A172 (cell line): ENCODE measurements around the gene SH2D6. TPM values are rescaled to one million over a fixed set of nuclear protein-coding genes. Genes with fewer than 3 reads are reported as not detected.

ENCODE experiments used
- DNase-seq: peaks from one replicate; pipeline ENCODE4 v3.0.0-alpha.2; 2015; ENCODE audit warnings: low spot score
- total RNA-seq: library from RNA; depleted of rRNA; stranded (reverse); fragments of >200 nt; shearing (Covaris generic); gene quantifications from 2 replicates; pipeline ENCODE4 v1.2.3, GENCODE V29; 2014

SH2D6 gene
- total RNA-seq, 1 experiment from 2014 or later: 1.0 TPM

DNA sequence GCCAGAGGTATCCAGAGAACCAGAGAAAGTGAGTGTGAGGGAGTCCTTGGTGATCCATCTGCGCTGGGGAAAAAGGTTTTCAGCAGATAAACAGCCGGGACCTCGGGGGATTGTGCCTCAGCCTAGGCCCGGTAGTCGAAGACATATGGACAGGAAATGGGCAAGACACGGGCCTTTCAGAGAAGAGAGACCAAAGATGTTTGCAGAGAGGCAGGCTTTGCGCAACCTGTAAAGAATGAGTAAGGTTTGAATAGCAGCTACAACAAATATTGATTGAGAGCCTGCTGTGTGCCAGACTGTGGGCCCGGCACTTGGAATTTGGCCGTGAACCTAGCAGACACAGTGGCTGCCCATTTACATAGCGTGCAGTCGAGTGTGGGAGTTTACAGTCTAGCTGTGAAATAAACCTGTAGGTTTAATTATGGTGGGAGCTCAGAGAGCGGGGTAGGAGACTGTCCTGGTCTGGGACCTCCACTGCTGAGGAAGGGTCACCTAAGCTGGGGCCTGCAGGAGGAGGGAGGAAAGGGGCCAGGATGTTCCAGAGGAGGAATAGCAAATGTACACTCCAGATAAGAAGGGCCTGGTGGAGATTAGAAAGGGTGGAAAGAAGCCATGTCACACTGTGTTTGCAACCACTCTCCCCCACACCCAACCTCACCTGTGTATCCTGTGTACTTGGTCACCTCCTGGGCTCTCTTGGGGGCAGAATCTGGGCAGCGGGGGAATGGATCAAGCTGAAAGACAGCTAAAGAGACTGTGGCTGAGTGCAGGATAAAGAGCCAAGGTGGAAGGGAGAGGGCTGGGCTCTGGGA lies 3.0 kb downstream of the SH2D6 start:
- no peak for DNase-seq

GRCh38 chr2:85422072-85422457 lies 3.6 kb downstream of the SH2D6 start:
- no peak for DNase-seq

DNA sequence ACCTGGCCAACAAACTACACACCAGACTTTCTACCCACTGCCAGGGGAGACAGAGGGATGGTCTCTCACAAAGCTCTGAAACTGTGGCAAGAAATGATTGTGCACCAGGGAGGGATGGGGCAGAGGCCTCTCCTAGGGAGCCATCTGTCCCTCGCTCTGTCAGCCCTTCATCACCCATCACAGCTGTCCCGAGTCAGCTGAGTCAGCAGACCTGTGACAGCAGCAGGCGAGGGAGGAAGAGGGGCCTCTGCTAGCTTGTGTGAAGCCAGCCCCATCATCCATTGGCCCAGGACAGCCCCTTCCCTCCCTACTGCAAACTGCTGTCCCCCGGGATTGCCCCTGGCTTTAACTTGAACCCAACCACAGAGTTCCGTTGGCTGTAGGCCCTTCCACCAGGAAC lies 5.0 kb downstream of the SH2D6 start:
- DNase-seq: no peak

DNA sequence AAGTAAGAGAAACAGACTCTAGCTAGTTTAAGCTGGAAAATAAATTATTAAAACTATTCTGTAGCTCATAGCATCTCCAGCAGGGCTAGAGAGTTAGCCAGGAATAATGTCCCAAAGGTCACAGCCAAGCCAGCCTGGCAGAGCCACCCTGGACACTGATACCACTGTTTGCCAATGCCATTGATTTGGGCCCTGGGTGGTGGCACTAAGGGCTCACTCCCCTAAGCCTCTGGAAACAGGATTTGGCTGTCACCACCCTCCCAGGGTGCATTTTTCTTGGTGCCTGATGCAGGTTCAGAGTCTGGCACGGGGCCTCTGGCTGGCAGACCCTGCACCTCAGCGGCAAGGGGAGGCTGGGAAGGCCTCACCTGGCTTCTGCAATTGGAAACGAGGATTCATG lies 7.1 kb downstream of the SH2D6 start:
- no peak for DNase-seq

DNA sequence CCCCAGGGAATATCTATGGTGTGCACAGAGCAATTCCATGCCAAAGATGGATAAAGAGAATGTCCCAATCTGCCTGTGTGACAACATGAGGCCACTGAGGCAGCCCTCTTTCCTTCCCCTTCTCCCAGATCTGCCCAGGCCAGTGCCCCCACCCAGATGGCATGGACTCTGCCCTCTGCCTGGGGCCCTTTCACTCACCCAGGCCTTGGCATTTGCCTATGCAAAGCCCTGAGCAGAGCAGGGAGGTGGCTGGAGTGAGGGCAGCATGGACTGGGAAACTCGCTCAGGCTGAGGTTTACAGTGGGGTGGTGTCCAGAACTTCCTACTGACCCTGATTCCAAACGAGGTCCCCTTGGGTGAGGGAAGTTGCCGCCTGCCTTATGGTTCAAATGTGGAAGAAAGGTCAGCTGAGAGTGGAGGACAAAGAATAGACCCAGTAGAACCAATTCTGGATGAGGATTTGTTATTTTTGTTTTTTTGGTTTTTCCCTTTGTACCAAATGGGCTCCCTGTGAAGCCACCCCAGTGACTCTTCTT lies 8.9 kb downstream of the SH2D6 start:
- DNase-seq: no peak

DNA sequence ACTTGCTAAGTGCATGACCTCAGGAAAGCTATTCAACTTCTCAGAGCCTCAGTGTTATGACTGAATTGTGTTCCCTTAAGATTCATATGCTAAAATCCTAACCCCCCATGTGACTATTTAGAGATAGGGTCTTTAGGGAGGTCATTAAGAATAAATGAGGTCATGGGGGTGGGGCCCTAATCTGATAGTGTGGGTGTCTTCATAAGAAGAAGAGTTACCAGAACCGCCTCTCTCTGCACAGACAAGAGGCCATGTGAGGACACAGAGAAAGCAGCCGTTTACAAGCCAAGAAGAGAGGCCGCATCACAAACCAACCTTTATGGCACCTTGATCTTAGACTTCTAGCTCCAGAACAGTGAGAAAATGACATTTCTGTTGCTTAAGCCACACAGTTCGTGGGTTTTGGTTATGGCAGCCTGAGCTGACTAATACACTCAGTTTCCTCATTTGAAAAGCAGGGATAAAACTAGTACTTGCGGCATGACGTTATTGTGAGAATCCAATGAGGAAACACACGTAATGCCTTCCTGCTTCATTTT lies 9.9 kb downstream of the SH2D6 start:
- DNase-seq: no peak

- no peak for DNase-seq
Observed at GRCh38 chr2:85429213-85429923, 10.9 kb downstream of the SH2D6 start.

DNA sequence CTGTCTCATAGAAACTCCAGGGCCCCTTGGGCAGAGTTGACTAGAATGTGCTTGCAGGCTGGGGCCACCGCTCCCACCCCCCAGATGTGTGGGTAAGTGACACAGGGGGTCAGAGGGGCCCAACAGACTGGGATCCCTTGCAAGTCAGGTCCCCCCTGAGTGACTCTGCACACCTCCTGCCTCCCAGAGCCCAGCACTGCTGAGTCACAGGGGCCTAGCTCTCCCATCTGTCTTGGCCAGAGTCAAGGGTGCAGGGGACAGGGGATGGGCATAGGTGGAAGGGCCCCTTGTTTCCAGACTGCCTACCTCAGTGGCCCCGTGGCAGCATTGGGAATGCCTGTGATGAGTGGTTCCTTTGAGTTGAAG lies 11.4 kb downstream of the SH2D6 start:
- DNase-seq: no peak

DNA sequence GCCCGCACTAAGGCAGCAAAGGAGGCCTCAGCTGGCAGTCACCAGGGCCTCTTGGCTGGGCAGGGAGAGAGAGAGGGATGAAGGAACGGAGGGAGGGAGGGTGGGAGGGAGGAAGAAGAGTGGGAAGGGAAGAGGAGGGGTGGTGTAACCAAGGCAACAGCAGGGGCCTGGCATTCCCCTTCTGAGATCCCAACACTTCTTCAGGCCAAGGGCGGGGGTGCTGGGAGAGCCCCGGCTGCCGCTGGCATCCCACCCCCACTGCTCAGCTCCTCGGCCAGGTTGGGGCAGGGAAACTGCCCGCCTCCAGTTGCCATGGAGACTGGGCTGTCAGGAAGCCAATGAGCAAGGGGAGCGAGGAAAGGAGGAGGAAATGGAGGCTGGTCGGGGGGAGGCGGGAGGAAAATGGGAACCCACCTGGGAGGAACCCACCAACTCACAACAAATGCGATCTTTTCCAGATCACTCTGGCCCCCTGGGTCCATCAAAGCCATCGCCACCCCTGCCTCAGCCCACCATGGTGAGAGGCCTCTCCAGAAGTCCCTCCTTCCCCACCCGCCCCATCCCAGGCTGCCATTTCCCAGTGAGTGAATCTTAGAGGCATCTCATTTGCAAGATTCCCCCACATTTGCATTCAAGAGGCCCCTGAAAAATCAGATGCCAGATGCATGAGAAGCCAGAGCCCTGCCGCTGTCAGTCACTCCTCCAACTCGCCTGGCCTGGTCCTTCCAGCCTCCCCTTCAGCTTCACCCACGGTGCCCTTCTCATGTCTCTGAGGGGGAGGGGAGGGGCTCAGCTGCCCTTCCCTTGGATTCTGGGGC lies 12.4 kb downstream of the SH2D6 start:
- DNase-seq: peak; percentile 46

- no peak for DNase-seq
Observed at GRCh38 chr2:85431570-85432205, 13.2 kb downstream of the SH2D6 start.

DNA sequence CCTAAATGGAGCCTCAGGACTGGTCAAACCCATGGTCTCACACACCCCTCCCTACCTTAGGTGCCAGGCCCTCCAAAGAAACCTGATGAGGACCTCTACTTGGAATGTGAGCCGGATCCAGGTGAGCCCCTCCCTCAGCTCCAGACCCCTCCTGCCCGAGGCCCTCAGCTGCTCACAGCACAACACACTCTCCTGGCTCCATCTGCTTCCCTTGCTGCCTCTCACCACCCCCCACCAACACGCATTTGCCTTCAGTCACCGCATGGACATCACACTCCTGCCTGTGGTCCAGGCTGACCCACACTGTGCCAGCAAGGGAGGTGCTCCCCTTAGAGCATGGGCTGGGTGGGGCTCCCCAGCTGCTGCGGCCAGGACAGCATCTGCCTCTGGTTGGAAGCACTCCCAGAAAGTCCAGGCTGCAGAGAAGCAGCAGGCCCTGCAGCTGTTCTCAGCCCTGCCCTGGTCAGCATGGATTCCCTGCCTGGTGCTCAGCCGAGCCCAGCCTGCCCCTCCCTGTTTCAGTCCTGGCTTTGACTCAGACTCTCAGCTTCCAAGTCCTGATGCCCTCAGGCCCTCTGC lies 15.1 kb downstream of the SH2D6 start:
- DNase-seq: peak; percentile 96

DNA sequence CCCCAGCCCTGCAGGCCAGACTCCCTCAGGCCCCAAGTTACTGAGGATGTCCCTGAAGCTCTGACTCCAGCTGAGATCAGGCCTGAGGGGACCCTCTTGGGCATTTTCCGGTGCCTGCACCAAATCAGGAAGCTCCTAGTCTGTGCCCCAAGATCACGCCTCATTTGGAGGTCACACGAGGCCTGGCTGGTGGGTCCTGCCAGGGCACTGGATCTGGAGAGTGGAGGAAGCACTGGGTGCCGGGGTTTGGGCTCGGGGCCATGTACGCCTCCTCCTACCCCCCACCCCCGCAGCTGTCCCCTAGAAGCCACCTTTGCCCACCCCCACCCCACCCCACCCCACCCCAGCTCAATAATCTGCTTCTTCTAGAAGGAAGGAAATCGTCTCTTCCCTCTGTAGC lies 16.2 kb downstream of the SH2D6 start:
- DNase-seq: no peak

DNA sequence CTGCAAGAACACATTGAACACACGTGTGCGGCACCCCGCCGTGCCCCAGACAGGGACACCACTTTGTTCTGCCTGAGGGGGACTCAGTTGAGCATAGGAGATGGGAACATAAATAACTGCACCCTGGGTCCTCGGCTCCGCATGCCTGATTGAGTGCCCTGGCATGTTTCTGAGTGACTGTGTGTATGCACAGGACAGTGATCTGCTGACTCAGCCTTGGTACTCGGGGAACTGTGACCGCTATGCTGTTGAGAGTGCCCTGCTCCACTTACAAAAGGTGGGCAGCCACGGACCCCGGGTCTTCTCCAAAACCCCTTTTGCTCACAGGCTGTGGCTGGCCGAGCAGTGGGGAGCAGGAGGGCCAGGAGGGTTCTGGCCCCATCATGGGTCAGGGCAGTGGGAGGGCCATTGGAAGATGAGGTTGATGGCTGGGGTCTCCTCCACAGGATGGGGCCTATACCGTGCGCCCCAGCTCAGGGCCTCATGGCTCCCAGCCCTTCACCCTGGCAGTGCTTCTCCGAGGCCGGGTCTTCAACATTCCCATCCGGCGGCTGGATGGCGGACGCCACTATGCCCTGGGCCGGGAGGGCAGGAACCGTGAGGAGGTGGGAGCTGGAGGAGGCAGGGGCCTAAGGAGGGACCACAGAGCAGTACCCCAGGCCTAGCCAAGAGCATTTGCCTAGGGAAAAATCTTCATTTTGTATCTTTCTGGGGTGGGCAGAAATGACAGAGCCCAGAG lies 16.9 kb downstream of the SH2D6 start:
- no peak for DNase-seq

DNA sequence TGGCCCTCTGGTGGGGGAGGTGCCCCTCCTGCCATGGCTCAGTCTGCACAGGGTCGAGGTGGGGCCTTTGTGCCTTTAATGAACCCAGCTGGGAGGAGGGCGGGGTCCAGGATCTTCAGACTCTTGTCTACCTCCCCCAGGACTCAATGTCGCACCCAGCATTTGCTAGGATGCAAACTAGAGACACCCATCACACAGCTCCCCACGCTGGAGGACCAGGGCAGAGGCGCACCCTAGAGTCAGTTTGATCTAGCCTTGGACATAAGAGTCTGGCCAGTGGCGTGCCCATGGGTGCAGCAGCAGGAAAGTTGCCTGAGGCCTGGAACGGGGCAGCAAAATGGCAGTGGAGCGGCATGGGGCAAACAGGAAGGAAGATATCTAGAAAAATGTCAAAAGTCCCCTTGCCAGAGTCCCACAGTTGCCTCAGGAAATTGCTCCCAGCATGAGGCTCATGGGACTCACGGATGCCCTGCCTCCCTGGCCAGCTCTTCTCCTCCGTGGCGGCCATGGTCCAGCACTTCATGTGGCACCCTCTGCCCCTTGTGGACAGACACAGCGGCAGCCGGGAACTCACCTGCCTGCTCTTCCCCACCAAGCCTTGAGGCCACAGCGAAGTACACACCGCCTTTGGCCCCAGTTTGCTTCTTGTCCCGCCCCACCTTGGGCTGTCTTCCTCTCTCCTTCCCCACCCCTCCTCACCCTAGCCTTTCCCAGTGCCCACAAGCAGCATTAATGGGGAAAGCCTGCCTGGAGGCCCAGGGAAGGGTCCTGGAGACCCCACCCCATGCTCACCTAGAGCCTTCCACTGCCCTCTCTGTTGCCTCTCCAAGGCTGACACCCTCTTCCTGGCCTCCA lies 17.7 kb downstream of the SH2D6 start:
- no peak for DNase-seq

DNA sequence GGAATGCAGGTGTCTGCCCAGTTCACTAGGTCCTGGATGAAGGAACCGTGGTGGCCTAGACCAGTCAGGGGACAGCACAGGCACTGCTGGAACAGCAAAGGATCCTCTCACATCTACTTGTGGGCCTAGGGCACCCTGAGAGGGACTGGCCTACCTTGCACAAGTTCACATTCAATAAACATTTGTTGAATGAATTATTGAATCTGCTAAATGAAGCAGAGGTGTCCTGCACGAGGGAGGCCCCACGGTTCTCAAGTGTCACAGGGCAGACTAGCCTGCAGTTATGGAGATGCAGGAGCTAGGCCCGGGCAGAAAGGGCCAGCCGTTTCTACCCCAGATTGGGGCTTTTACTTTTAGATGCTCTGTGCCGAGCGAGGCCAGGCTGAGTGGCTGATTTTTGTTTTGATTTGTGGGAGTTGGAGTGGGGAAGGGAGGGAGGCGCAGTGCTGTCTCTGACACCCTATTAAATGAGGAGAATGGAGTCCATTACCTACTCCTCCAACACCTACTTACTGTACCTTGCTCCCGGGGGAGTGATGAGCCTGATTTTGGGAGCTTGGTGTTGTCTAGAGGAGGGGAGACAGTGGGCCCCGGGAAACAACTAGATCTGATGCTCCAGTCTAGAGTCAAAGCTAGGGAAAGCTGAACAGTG lies 18.4 kb downstream of the SH2D6 start:
- DNase-seq: no peak

DNA sequence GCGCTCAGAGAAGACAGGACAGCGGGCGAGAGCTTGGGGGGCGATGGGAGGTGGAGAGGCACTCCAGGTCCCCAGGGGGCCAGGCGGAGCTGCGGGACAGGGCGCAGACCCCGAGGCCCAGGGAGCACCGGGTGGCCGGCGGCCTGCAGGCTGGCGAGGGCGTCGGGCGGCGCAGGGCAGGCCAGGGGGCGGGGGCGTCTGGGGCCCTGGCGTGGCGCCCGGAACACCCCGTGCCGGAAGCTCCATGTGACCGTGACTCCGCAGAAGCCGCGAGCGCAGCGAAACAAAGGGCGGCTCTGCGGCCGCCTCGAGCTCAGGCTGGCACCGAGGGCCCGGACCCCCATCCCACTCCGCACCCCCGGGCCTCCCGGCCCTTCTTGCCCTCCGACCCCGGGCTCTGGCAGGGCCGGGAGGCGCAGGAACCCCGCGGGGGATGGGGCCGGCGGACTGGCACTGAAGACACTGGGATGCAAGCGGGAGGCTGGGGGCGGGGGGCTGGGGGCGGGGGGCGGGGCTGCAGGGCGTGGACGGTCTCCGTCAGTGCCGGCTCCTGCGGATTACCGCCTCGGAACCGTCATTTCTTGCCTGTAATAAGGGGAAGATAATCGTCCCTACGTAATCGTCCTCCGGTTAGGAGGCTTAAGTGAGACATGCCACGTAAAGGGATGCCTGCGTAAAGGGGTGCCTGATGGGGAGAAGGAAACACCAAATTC lies 19.1 kb downstream of the SH2D6 start:
- DNase-seq: peak; percentile 69

- DNase-seq: no peak
Observed at GRCh38 chr2:85438201-85439024, 19.9 kb downstream of the SH2D6 start.
